ENCODE data around the gene DPH7. TPM values are rescaled to one million over a fixed set of nuclear protein-coding genes. Genes with fewer than 3 reads are reported as not detected.
A peak's percentile ranks its signal among the peaks of the same experiment; 100 is the strongest.

DPH7 gene
- total RNA-seq, 1 experiment from 2014 or later = 43.9 TPM

GRCh38 chr9:137605121-137606004 lies 26.6 kb upstream of the DPH7 start, which contains the start of gene ARRDC1 (continued):
- TF ChIP-seq ZSCAN18 (CRISPR knock-in tag; IDR thresholded peaks at IDR 0.05) (no peak), ELF4 (CRISPR knock-in tag; IDR thresholded peaks at IDR 0.05; ENCODE audit: low read depth) (no peak), ESRRA (CRISPR knock-in tag; IDR thresholded peaks at IDR 0.05; ENCODE audit: borderline replicate concordance) (no peak), FOXP1 (CRISPR knock-in tag; IDR thresholded peaks at IDR 0.05; ENCODE audit: borderline replicate concordance) (no peak; the same call in 1 of the 2 replicates), ZMAT4 (CRISPR knock-in tag; IDR thresholded peaks at IDR 0.05) (no peak), FOXP4 (CRISPR knock-in tag; IDR thresholded peaks at IDR 0.05) (no peak; the same call in 1 of the 2 replicates), PRRX2 (CRISPR knock-in tag; IDR thresholded peaks at IDR 0.05) (no peak), MYBL2 (CRISPR knock-in tag; IDR thresholded peaks at IDR 0.05) (peak; percentile 30; the same call in 1 of the 2 replicates), NR1H2 (CRISPR knock-in tag; IDR thresholded peaks at IDR 0.05) (no peak), RELA (CRISPR knock-in tag; IDR thresholded peaks at IDR 0.05; ENCODE audit: borderline replicate concordance) (no peak), TEAD4 (CRISPR knock-in tag; IDR thresholded peaks at IDR 0.05) (no peak), JUN (CRISPR knock-in tag; IDR thresholded peaks at IDR 0.05) (no peak), SMAD3 (CRISPR knock-in tag; IDR thresholded peaks at IDR 0.05; ENCODE audit: borderline replicate concordance) (no peak), E2F1 (CRISPR knock-in tag; IDR thresholded peaks at IDR 0.05) (no peak), ZNF512 (CRISPR knock-in tag; IDR thresholded peaks at IDR 0.05; ENCODE audit: borderline replicate concordance) (no peak), ZNF416 (CRISPR knock-in tag; IDR thresholded peaks at IDR 0.05) (0 out of 2 replicates have a peak, but pooled peaks have one; percentile 79), SMAD4 (CRISPR knock-in tag; IDR thresholded peaks at IDR 0.05) (no peak), PREB (CRISPR knock-in tag; IDR thresholded peaks at IDR 0.05; ENCODE audit: borderline replicate concordance) (no peak), USF1 (CRISPR knock-in tag; IDR thresholded peaks at IDR 0.05) (no peak), ZNF396 (CRISPR knock-in tag; IDR thresholded peaks at IDR 0.05; ENCODE audit: borderline replicate concordance) (no peak), NFYB (CRISPR knock-in tag; conservative IDR thresholded peaks at IDR 0.05; ENCODE audit: low read depth) (no peak), ATF6 (CRISPR knock-in tag; IDR thresholded peaks at IDR 0.05) (no peak), ZNF532 (CRISPR knock-in tag; IDR thresholded peaks at IDR 0.05; ENCODE audit: borderline replicate concordance) (no peak)
